ENCODE measurements around the gene FAM161A.

FAM161A gene

GRCh38 chr2:61853847-61854563 lies at the start of gene FAM161A:
Gene FAM161A (minus strand): TSS chr2:61854060. CDS start chr2:61854041, 19 bp downstream.
- H3K36me3 ChIP-seq = 0 out of 2 replicates have a peak, but pooled peaks cover 2% of the 10 kb centered on the region
- H3K4me3 ChIP-seq (ENCODE audit: low read depth, low read length) = peak within 1 kb of the TSS; percentile 96
- TF ChIP-seq CTCF (IDR thresholded peaks at IDR 0.05; ENCODE audit: low read depth, low read length) = no peak
- peak within 1 kb of the TSS; percentile 96 for H3K27ac ChIP-seq
- no peaks in the 10 kb centered on the region for H3K9me3 ChIP-seq (ENCODE audit: severe bottlenecking)
- DNase-seq = peak; percentile 94
- no peaks in the 10 kb centered on the region for H3K27me3 ChIP-seq (ENCODE audit: insufficient read depth, low read depth, severe bottlenecking)

- Histone ChIP-seq H3K9me3 (ENCODE audit: severe bottlenecking) (no peaks in the 10 kb centered on the region), H3K27me3 (ENCODE audit: insufficient read depth, low read depth, severe bottlenecking) (no peaks in the 10 kb centered on the region), H3K36me3 (no peaks in the 10 kb centered on the region), H3K27ac (no peak overlapping the region), H3K4me3 (ENCODE audit: low read depth, low read length) (no peak overlapping the region)
- no peak for TF ChIP-seq CTCF (IDR thresholded peaks at IDR 0.05; ENCODE audit: low read depth, low read length)
- no peak for DNase-seq
These were observed 46.4 kb upstream of the FAM161A start for GRCh38 chr2:61900281-61900680.

- Histone ChIP-seq H3K36me3 (no peaks in the 10 kb centered on the region), H3K9me3 (ENCODE audit: severe bottlenecking) (no peaks in the 10 kb centered on the region), H3K27ac (no peak overlapping the region), H3K4me3 (ENCODE audit: low read depth, low read length) (no peak overlapping the region), H3K27me3 (ENCODE audit: insufficient read depth, low read depth, severe bottlenecking) (no peaks in the 10 kb centered on the region)
- peak; percentile 63 for TF ChIP-seq CTCF (IDR thresholded peaks at IDR 0.05; ENCODE audit: low read depth, low read length)
- DNase-seq = peak; percentile 32
These were observed 45.0 kb upstream of the FAM161A start for GRCh38 chr2:61898810-61899209.

- Histone ChIP-seq H3K4me3 (ENCODE audit: low read depth, low read length) (peak within 1 kb of the TSS; percentile 93), H3K36me3 (peaks cover 46% of the 10 kb centered on the region), H3K27me3 (ENCODE audit: insufficient read depth, low read depth, severe bottlenecking) (no peaks in the 10 kb centered on the region), H3K9me3 (ENCODE audit: severe bottlenecking) (no peaks in the 10 kb centered on the region), H3K27ac (peak within 1 kb of the TSS; percentile 88)
- no peak for TF ChIP-seq CTCF (IDR thresholded peaks at IDR 0.05; ENCODE audit: low read depth, low read length)
- peak; percentile 90 for DNase-seq
These were observed 34.6 kb upstream of the FAM161A start, which contains the start of gene CCT4 for GRCh38 chr2:61888267-61889055. Gene CCT4 (minus strand): TSS chr2:61888656. CDS start chr2:61888507, 149 bp downstream.

- H3K36me3 ChIP-seq = peaks cover 53% of the 10 kb centered on the region
- no peak for DNase-seq
These were observed 33.9 kb upstream of the FAM161A start for GRCh38 chr2:61887717-61888266.

More at GRCh38 chr2:61887717-61888266, 33.9 kb upstream of the FAM161A start:
- Histone ChIP-seq H3K4me3 (ENCODE audit: low read depth, low read length) (peak overlapping the region; percentile 93), H3K27ac (peak overlapping the region; percentile 88), H3K9me3 (ENCODE audit: severe bottlenecking) (no peaks in the 10 kb centered on the region), H3K27me3 (ENCODE audit: insufficient read depth, low read depth, severe bottlenecking) (no peaks in the 10 kb centered on the region)
- no peak for TF ChIP-seq CTCF (IDR thresholded peaks at IDR 0.05; ENCODE audit: low read depth, low read length)

All from WERI-Rb-1 (cell line).